T-helper 2 cell treated with Interferon-gamma antibody and Interleukin-4, amounts not matched to agents 5 μg/mL and 100 μg/mL, for 36 hours (primary cell): ENCODE data around the gene C2orf76.

Source experiments
- DNase-seq: peaks from one replicate; pipeline ENCODE4 v3.0.0; 2021; ENCODE audit warnings: low spot score
- H3K27ac Mint-ChIP-seq: one replicate; pipeline ENCODE4 v1.8.0; 2021; ENCODE audit warnings: mild to moderate bottlenecking, mixed read lengths
- H3K27me3 Mint-ChIP-seq: one replicate; pipeline ENCODE4 v1.8.0; 2021; ENCODE audit warnings: low read depth, mixed read lengths
- H3K36me3 Mint-ChIP-seq: one replicate; pipeline ENCODE4 v1.8.0; 2021; ENCODE audit warnings: low read depth, mixed read lengths
- H3K4me1 Mint-ChIP-seq: one replicate; pipeline ENCODE4 v1.8.0; 2021; ENCODE audit warnings: low read depth, mixed read lengths
- H3K4me3 Mint-ChIP-seq: one replicate; pipeline ENCODE4 v1.8.0; 2022; ENCODE audit warnings: mild to moderate bottlenecking, moderate library complexity, mixed read lengths
- H3K9me3 Mint-ChIP-seq: one replicate; pipeline ENCODE4 v1.8.0; 2021; ENCODE audit warnings: mixed read lengths

C2orf76 gene

DNA sequence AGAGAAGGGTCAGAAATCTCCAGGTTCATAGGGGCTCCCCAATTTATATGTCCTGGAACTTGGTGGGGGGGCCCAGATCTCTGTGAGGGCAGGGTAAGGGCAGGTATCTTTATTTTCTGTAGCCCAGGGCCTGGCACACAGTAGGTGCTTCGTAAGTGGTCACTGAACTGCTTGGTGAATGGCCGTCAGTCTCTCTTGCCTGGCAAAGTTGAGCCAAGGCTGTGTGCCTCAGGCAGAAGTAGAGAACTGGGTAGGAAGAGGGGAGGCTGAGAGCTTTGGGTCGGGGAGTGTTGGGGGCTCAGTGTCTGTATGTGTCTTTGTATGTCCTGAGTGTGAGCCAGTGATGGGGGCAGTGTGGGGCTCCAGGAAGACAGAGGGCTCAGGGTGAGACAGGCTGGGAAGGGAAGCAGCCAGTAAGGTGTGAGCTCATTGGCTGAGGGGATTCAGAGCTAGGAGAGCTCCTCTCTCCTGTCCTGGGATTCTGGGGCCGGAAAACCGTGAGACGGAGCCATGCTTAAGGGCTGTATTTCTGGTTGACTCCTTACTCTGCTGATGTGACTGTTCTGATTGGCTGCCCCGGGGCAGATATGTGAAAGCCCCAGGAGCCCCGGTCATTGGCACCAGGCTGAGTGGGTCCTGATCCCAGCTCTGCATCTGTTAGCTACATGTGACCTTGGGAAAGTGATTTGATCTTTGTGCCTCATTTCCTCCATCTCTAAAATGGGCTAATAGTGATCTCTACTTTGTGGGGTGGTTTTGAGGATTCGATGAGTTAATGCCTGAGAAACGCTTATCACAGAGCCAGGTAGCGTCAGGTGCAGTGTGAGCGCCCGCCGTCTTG lies 112.7 kb downstream of the C2orf76 start:
- no peak for DNase-seq
- Mint-ChIP-seq H3K4me1 (no peaks in the 10 kb centered on the region), H3K36me3 (no peaks in the 10 kb centered on the region), H3K27ac (no peak overlapping the region), H3K4me3 (no peak overlapping the region), H3K27me3 (no peaks in the 10 kb centered on the region), H3K9me3 (no peaks in the 10 kb centered on the region)

DNA sequence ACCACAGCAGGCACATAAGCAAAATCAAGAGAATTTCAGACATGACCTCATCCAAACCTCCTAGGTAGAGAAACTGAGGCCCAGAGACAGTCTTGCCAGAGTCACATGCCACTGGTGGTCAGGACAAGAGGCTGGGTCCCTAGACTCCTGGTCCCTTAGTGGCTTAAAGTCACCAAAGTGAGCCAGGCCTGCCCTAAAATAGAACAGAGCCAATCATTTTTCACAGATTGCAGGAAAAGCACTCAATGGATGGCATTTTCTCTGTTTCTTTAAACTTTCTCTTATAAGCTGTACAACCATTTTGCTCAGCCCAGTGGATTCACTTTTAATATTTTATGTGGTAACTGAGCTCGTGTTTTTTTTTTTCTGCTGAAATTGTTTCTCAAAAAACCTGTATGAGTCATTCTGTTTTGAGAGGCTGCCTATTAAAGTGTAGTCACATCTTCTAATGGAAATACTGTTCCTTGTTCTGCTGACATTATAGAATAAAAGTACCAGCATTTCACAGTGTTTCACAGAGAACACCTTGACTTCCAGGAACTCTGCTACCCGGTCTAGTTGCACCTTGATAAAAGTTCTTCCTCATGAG lies 113.4 kb downstream of the C2orf76 start:
- no peaks in the 10 kb centered on the region for H3K4me1 Mint-ChIP-seq
- no peaks in the 10 kb centered on the region for H3K36me3 Mint-ChIP-seq
- no peaks in the 10 kb centered on the region for H3K9me3 Mint-ChIP-seq
- no peaks in the 10 kb centered on the region for H3K27me3 Mint-ChIP-seq
- H3K27ac Mint-ChIP-seq: no peak overlapping the region
- no peak overlapping the region for H3K4me3 Mint-ChIP-seq
- no peak for DNase-seq
